Measurements from ENCODE around the gene MRPL48. TPM values are rescaled to one million over a fixed set of nuclear protein-coding genes. Genes with fewer than 3 reads are reported as not detected.
"Not testable (repeated sequence)": the region's sequence is repeated elsewhere in the genome, so short reads cannot be mapped to it uniquely, and the experiment has no call there.

MRPL48 gene
- 46.1 TPM for polyA plus RNA-seq (2013, experiment 1 of 2; ENCODE audit: insufficient read length)
- polyA plus RNA-seq (2013, experiment 2 of 2; ENCODE audit: insufficient read length), result 41.8 TPM

DNA sequence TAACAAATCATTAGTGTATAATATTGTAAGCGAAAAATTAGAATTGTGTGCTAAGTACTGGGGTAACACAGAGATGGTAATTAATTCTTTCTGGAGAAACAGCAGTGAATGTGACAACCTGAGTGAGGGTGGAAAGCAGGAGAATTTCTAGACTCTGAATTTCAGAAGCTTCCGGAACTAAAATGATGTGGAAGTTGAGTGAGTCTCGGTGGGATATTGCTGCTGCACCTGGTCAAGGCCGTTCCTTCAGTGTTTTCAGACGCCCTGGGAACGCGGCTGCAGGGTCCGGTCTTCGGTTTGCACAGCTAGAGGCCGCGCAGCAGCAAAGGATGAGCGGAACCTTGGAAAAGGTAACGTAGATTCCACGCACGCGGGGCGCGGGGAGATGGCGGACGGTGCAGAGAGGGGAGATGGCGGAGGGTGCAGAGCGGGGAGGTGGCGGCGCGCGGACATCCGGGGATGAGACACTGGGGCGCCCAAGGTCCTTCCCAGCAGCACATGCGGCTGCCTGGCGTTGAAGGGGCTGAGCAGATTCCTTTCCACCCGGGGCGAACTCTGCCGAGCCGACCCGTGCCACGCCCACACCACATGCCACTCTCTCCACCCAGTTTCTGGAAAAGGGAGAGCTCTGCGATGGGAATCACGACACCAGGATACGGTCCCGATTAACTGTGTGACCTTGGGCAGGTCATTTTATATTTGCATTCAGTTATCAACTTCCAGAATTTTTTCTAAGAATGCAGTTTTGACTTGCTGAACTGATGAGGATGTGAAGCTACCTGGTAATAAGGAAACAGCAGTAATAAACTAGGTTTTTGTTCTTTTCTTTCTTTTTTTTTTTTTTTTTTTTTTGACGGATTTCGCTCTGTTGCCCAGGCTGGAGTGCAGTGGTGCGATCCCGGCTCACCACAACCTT lies at the start of gene MRPL48:
Gene MRPL48 (plus strand): TSS at position 232 of the 916 bp plus-strand sequence. CDS start 98 bp downstream, at position 330.
- peak; percentile 95 for DNase-seq

DNA sequence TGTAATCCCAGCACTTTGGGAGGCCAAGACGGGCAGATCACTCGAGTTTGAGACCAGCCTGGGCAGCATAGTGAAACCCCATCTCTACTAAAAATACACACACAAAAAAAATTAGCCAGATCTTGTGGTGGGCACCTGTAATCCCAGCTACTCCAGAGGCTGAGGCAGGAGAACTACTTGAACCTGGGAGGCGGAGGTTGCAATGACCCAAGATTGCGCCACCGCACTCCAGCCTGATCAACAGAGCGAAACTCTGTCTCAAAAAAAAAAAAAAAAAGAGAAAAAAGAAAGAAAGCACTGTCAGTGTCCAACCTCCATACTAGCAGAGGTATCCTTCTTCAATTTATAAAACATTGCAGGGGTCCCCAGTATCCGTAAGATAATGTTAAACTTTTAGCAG lies 44.6 kb upstream of the MRPL48 start:
- no peak for DNase-seq

- DNase-seq, result no peak
Measured at GRCh38 chr11:73746701-73747100, 41.0 kb upstream of the MRPL48 start.

- no peak for DNase-seq
Measured at GRCh38 chr11:73747762-73748161, 39.9 kb upstream of the MRPL48 start.

DNA sequence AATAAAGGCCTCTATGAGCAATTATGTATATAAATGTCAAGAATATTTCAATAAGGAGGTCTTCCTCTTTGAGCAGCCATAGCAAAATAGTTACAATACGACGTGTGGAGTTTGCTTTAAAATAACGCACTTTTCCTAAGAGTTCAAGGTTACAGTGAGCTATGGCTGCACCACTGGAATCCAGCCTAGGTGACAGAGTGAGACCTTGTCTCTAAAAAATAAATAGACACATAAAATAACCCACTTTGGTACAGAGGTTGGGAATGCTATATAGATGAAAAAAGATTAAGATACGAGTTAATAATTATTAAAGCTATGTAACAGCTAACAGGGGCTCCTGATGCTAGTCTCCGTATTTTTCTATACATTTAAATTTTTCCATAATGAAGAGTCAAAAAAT lies 39.4 kb upstream of the MRPL48 start:
- no peak for DNase-seq

DNA sequence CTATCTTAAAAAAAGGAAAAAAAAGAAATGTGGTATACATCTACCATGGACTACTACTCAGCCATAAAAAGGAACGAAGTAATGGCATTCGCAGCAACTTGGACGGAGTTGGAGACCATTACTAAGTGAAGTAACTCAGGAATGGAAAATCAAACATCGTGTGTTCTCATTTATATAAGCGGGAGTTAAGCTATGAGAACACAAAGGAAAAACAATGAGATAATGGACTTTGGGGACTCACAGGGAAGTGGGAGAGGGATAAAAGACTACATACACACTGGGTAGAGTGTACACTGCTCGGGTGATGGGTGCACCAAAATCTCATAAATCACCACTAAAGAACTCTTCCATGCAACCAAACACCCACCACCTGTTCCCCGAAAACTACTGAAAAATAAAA lies 38.6 kb upstream of the MRPL48 start:
- DNase-seq, result no peak

DNA sequence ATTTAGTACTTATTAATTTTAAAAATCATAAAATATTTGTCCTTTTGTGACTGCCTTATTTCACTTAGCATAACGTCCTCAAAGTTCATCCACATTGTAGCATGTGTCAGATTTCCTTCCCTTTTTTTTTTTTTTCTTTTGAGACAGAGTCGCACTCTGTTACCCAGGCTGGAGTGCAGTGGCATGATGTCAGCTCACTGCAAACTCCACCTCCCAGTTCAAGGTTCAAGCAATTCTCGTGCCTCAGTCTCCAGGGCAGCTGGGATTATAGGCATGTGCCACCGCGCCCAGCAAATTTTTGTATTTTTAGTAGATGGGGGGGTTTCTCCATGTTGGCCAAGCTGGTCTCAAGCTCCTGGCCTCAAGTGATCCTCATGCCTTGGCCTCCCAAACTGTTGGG lies 37.4 kb upstream of the MRPL48 start:
- no peak for DNase-seq

DNA sequence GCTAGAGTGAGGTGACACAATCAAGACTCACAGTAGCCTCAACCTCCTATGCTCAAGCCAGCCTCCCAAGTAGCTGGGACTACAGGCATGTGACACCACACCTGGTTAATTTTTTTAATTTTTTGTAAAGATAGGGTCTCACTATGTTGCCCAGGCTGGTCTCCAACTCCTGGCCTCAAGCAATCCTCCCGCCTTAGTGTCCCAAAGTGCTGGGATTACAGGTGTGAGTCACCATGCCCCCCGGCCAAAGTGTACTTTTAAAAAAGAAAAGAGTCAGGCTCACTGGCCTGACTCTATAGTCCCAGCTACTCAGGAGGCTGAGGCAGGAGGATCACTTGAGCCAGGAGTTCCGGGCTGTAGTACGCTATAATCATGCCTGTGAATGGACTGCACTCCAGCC lies 36.8 kb upstream of the MRPL48 start:
- DNase-seq, result not testable (repeated sequence)

GRCh38 chr11:73752216-73752867 lies 35.3 kb upstream of the MRPL48 start:
- DNase-seq, result no peak

- DNase-seq, result no peak
Measured at GRCh38 chr11:73752903-73753302, 34.8 kb upstream of the MRPL48 start.

DNA sequence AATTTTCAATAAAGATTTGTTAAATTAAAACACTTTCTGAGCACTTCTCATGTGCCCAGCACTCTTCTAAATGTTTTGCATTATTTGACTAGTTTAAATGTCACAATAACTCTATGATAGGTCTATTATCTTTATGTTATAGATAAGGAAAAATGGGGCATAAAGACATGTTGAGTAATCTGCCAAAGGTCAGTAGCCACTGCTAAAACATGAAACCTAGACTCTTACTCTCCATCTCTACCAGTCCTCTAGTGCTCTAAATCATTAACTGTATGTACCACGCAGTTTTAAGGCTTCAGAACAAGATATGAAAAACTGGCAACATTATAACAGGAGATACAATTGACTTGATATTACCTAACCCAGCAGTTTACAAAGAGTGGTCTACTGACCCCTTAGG lies 33.7 kb upstream of the MRPL48 start:
- no peak for DNase-seq

GRCh38 chr11:73755670-73756069 lies 32.0 kb upstream of the MRPL48 start:
- DNase-seq, result no peak

GRCh38 chr11:73757598-73757997 lies 30.1 kb upstream of the MRPL48 start:
- no peak for DNase-seq

- DNase-seq, result no peak
Measured at GRCh38 chr11:73758451-73758850, 29.2 kb upstream of the MRPL48 start.

GRCh38 chr11:73759610-73760134 lies 28.0 kb upstream of the MRPL48 start:
- peak; percentile 40 for DNase-seq

DNA sequence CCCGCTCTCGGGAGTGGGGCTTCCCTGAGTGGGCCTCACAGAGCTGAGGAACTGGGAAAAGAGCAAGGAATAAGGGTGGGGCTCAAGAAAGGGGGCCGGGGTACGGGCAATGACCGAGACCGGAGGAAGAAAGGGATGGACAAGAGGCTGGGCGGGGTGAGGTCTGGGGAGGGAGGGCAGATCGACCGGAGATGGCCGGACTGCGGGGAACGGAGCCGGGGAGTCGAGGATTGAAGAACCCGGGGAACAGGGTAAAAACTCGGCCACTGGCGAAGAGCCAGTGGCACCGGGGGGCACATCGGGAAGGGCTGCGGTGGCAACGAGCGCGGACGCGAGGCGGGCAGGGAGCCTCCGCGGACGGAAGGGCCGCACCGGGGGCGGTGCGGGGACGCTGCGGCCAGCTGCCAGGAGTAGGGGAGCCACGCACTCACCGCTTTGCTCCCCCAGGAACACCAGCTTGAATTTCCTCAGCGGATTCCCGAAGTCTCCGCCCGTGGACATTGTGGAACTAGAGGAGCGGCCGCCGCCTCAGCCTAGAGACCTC lies 27.5 kb upstream of the MRPL48 start:
- peak; percentile 20 for DNase-seq

DNA sequence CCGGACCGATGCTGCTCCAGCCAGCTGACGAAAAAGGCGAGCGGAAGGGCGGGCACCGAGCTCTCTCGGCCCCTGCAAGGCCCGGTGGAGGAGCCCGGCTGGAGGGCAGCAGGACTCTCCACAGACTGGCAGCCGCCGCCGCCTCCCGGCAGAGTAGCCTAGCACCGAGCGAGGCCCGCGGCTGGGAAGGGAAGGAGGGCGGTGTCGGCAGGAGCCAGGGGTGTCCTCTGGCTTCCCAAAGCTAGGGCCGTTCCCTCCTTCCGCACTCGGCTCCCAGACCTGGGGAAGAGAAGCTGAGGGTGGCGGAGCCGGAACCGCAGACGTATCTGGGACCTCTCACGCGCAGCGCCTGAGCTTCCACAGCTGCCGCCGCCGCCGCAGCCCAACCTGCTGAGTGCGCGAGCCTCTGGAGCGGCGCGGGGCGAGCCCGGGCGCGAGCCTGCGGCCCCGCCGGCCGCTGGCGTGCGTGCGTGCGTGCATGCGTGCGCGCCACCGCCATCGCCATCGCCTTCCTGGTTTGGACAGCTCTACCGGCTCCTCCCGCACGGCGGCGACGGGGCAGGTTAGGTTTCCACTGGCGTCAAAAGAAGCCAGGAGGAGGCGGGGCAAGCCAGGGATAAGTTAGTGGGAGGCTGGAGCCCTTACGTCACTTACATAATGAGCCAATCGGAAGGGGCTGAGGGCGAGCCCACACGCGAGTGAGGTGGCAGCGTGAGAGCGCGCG lies 26.8 kb upstream of the MRPL48 start, which contains the start of gene RAB6A:
Gene RAB6A (minus strand): TSS at position 396 of the 724 bp plus-strand sequence. CDS start 439 bp downstream, outside the sequence.
- DNase-seq, result peak; percentile 100

- DNase-seq, result no peak
Measured at GRCh38 chr11:73761403-73761945, 26.2 kb upstream of the MRPL48 start.

GRCh38 chr11:73762732-73763131 lies 24.9 kb upstream of the MRPL48 start:
- no peak for DNase-seq

DNA sequence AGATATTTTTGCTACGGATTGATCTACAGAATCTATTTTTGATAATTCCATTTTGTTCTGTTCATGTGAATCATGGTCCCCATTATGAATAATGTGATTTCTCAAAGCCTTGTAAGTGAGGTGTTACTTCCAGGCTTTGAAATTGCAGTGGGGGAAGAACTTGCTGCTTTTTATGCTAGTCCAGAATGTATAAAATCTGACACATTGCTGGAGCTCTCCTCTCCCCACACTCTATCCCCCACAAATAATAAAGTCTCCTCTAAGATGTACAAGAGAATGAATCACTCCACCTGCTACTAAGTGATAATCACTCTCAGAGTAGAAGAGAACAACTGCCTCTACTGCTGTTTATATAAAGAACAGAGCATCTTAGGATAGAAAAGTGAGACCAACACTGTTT lies 20.9 kb upstream of the MRPL48 start:
- DNase-seq, result no peak

DNA sequence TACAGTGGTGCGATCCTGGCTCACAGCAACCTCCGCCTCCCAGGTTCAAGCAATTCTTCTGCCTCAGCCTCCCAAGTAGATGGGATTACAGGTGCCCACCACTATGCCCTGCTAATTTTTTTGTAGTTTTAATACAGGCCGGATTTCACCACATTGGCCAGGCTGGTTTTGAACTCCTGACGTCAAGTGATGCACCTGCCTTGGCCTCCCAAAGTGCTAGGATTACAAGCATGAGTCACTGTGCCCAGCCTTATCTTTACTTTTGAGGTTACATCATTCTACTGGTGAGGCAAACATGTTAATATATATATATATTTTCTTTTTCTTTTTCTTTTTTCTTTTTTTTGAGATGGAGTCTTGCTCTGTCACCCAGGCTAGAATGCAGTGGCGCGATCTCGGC lies 16.9 kb upstream of the MRPL48 start:
- not testable (repeated sequence) for DNase-seq

Data from fibroblast of skin of abdomen (primary cell).